Liver (tissue), 3 donors: ENCODE data around the gene GIPC1.

Source experiments
- EGR1 ChIP-seq, 2 donors: IDR thresholded peaks; 2 replicates each; pipeline ENCODE4 v1.6.1; 2016 to 2018; ENCODE audit warnings: antibody characterized with exemption in 2 of 2, low read depth in 2 of 2
- GABPA ChIP-seq, 2 donors: IDR thresholded peaks in 1 of 2; conservative IDR thresholded peaks in 1 of 2; 2 replicates each; pipeline ENCODE4 v1.6.1; 2016; ENCODE audit warnings: antibody characterized with exemption in 2 of 2, mild to moderate bottlenecking in 1 of 2, moderate library complexity in 1 of 2
- NR2F2 ChIP-seq: IDR thresholded peaks from 2 replicates; pipeline ENCODE4 v1.6.1; 2016; ENCODE audit warnings: antibody characterized with exemption
- RAD21 ChIP-seq, 2 donors: IDR thresholded peaks; 2 replicates each; pipeline ENCODE4 v1.6.1; 2016; ENCODE audit warnings: antibody characterized with exemption in 2 of 2, mild to moderate bottlenecking in 2 of 2
- TAF1 ChIP-seq: conservative IDR thresholded peaks from 2 replicates; pipeline ENCODE4 v1.6.1; 2016; ENCODE audit warnings: antibody characterized with exemption, mild to moderate bottlenecking
- TF ChIP-seq, protein P1 (sequence below): fragments of 150-350 bp; IDR thresholded peaks from 2 replicates; pipeline ENCODE4 v1.5.1; 2017; ENCODE audit warnings: improper control_type of control experiment, low read depth, low read length; ENCODE audit not compliant: missing input control
- TF ChIP-seq, protein P2 (sequence below): IDR thresholded peaks from 2 replicates; pipeline ENCODE4 v1.6.1; 2016; ENCODE audit warnings: antibody characterized with exemption
- TF ChIP-seq, protein P3 (sequence below): IDR thresholded peaks from 2 replicates; pipeline ENCODE4 v1.6.1; 2016; ENCODE audit warnings: antibody characterized with exemption, mild to moderate bottlenecking
- donor health status: healthy.
- donor health status: healthy.

DNA sequence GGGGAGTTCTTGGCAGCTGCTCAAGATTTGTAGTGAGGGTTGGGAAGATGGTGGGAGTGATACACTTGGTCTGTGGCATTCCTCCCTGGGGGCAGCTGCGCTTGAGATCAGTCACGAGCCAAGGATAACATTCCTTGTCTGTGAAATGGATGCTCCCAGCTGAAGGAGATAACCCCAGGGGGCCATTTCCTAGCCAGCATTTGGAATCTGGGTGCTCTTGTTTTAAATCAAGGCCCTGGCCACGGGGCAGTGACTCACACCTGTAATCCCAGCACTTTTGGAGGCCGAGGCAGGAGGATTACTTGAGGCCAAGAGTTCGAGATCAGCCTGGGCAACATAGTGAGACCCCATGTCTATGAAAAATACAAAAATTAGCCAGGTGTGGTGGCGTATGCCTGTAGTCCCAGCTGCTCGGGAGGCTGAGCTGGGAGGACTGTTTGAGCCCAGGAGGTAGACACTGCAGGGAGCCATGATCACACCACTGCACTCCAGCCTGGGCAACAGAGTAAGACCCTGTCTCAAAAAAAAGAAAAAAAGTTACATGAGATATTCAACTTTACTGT, 58.3 kb downstream of the GIPC1 start:
- TF ChIP-seq, protein P1, sequence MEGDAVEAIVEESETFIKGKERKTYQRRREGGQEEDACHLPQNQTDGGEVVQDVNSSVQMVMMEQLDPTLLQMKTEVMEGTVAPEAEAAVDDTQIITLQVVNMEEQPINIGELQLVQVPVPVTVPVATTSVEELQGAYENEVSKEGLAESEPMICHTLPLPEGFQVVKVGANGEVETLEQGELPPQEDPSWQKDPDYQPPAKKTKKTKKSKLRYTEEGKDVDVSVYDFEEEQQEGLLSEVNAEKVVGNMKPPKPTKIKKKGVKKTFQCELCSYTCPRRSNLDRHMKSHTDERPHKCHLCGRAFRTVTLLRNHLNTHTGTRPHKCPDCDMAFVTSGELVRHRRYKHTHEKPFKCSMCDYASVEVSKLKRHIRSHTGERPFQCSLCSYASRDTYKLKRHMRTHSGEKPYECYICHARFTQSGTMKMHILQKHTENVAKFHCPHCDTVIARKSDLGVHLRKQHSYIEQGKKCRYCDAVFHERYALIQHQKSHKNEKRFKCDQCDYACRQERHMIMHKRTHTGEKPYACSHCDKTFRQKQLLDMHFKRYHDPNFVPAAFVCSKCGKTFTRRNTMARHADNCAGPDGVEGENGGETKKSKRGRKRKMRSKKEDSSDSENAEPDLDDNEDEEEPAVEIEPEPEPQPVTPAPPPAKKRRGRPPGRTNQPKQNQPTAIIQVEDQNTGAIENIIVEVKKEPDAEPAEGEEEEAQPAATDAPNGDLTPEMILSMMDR: no peak
- TF ChIP-seq GABPA (IDR thresholded peaks at IDR 0.05 in 1 of 2, conservative IDR thresholded peaks at IDR 0.05 in 1 of 2): no peak
- TF ChIP-seq TAF1: no peak
- no peak for TF ChIP-seq NR2F2
- TF ChIP-seq EGR1 (IDR thresholded peaks at IDR 0.05; ENCODE audit: low read depth in 2 of 2): no peak
- TF ChIP-seq, protein P2, sequence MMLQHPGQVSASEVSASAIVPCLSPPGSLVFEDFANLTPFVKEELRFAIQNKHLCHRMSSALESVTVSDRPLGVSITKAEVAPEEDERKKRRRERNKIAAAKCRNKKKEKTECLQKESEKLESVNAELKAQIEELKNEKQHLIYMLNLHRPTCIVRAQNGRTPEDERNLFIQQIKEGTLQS: no peak
- no peak for TF ChIP-seq RAD21 (IDR thresholded peaks at IDR 0.05)
- TF ChIP-seq, protein P3, sequence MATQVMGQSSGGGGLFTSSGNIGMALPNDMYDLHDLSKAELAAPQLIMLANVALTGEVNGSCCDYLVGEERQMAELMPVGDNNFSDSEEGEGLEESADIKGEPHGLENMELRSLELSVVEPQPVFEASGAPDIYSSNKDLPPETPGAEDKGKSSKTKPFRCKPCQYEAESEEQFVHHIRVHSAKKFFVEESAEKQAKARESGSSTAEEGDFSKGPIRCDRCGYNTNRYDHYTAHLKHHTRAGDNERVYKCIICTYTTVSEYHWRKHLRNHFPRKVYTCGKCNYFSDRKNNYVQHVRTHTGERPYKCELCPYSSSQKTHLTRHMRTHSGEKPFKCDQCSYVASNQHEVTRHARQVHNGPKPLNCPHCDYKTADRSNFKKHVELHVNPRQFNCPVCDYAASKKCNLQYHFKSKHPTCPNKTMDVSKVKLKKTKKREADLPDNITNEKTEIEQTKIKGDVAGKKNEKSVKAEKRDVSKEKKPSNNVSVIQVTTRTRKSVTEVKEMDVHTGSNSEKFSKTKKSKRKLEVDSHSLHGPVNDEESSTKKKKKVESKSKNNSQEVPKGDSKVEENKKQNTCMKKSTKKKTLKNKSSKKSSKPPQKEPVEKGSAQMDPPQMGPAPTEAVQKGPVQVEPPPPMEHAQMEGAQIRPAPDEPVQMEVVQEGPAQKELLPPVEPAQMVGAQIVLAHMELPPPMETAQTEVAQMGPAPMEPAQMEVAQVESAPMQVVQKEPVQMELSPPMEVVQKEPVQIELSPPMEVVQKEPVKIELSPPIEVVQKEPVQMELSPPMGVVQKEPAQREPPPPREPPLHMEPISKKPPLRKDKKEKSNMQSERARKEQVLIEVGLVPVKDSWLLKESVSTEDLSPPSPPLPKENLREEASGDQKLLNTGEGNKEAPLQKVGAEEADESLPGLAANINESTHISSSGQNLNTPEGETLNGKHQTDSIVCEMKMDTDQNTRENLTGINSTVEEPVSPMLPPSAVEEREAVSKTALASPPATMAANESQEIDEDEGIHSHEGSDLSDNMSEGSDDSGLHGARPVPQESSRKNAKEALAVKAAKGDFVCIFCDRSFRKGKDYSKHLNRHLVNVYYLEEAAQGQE: no peak
